ENCODE data around the gene TMEM242.

DNA sequence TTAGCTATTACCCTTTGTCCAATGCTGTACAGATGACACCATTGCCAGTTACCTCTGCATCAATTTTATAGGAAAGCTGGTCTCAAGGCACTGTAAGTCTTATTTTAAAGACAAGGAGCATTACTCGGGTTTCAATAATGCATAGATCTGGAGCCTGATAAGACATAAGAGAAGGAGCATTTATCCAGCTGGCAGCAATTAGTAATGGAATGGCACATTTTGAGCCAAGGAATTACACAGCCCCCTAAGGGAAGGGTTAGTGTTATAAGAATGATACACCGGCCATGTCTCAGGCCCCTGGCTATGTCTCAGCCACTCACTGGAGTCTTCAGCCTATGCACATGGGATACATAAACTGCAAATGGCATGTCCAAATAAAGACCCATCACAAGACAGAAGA is 23.1 kb upstream of the TMEM242 start:
- TF ChIP-seq, protein P1, sequence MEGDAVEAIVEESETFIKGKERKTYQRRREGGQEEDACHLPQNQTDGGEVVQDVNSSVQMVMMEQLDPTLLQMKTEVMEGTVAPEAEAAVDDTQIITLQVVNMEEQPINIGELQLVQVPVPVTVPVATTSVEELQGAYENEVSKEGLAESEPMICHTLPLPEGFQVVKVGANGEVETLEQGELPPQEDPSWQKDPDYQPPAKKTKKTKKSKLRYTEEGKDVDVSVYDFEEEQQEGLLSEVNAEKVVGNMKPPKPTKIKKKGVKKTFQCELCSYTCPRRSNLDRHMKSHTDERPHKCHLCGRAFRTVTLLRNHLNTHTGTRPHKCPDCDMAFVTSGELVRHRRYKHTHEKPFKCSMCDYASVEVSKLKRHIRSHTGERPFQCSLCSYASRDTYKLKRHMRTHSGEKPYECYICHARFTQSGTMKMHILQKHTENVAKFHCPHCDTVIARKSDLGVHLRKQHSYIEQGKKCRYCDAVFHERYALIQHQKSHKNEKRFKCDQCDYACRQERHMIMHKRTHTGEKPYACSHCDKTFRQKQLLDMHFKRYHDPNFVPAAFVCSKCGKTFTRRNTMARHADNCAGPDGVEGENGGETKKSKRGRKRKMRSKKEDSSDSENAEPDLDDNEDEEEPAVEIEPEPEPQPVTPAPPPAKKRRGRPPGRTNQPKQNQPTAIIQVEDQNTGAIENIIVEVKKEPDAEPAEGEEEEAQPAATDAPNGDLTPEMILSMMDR (IDR thresholded peaks at IDR 0.05) = no peak
- TF ChIP-seq ZFX (IDR thresholded peaks at IDR 0.05; ENCODE audit: borderline replicate concordance) = no peak
